Measurements from ENCODE around the gene HNRNPUL1. TPM values are rescaled to one million over a fixed set of nuclear protein-coding genes. Genes with fewer than 3 reads are reported as not detected.

Gene HNRNPUL1
- total RNA-seq, 5 donors from 2014 or later (not counting 1 experiment from before 2014, with no cell fraction given): 275 to 350 (median 307) TPM

DNA sequence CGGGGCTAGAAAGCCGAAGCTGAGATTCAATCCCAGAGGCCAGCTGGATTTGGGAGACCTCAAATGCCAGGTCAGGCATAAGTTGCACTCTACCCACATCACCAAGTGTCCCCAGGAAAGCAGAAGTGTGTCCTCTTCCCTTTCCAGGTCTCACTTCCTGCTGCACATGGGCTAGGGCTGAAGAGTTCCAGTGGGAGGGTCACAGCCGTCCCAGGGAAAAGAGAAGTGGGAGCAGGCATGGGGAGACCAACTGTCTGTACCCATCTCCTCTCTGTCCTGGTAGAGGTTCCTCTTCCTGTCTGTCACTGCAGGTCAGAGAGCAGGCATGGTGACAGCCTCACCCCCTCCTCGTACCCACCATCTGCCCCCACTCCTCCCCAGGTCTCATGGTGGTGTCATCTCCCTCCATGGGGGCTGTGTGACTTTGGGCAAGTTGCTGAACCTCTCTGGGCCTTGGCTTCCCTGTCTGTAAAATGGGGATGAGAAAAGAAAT is 30.4 kb upstream of the HNRNPUL1 start:
- no CpG with 5 or more reads among the region's 4 CpGs for WGBS (ENCODE audit: insufficient coverage)
- Mint-ChIP-seq H3K9me3 (no peaks in the 10 kb centered on the region), H3K27me3 (no peaks in the 10 kb centered on the region), H3K4me1 (no peaks in the 10 kb centered on the region), H3K36me3 (no peaks in the 10 kb centered on the region), H3K4me3 (no peak overlapping the region), H3K27ac (no peak overlapping the region)
- no peak for ATAC-seq (replicated peaks in 1 of 4)
- Histone ChIP-seq H3K27me3 (replicated peaks in 1 of 2; ENCODE audit: control insufficient read depth in 2 of 2, extremely low read depth in 1 of 2, insufficient read depth in 2 of 2, low read length in 1 of 2) (peaks cover 0 to 31% of the 10 kb centered on the region in 2 experiments), H3K4me3 (ENCODE audit: control insufficient read depth in 1 of 2, extremely low read depth in 1 of 2, low read length in 1 of 2) (no peak overlapping the region), H3K36me3 (ENCODE audit: control insufficient read depth in 2 of 2, extremely low read depth in 1 of 2, insufficient read depth in 1 of 2, low read length in 1 of 2) (no peaks in the 10 kb centered on the region), H3K9me3 (no peaks in the 10 kb centered on the region), H3K27ac (ENCODE audit: low read length) (no peak overlapping the region), H3K4me1 (ENCODE audit: control insufficient read depth in 1 of 2, extremely low read depth in 1 of 2, insufficient read depth in 2 of 2, low read length in 2 of 2) (no peaks in the 10 kb centered on the region)
- ChIA-PET CTCF (no interaction called here), POLR2A (no interaction called here)
- DNase-seq: peak in 1 of 35 experiments; percentile 18

DNA sequence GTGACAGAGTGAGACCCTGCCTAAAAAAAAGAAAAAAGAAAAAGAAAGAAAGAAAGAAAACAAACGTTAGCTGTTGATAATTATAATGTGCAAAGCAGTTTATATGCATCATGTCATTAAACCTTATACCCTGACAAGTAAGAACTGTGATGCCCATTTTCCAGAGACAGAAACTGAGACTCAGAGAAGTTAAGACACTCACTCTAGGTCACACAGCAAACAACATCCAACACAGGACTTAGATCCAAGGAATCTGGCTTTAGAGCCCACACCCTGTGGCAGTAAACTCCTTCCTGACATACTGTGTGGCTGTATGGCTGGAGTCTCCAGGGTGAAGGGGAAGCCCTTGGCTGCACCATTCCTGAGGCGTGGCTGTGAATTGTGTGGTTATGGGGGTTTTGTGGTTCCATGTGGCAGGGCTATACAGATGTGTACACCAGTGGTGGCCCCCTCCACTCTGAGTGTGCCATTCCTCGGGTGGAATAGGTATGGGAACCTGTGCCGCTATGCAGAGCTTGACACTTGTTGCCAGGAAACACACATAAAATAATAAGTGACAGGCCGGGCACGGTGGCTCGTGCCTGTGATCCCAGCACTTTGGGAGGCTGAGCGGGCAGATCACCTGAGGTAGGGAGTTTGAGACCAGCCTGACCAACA is 29.5 kb upstream of the HNRNPUL1 start:
- H3K27me3 Mint-ChIP-seq: no peaks in the 10 kb centered on the region
- no peak overlapping the region for H3K27ac Mint-ChIP-seq
- H3K36me3 ChIP-seq (ENCODE audit: control insufficient read depth in 2 of 2, extremely low read depth in 1 of 2, insufficient read depth in 1 of 2, low read length in 1 of 2): no peaks in the 10 kb centered on the region
- H3K9me3 Mint-ChIP-seq: no peaks in the 10 kb centered on the region
- H3K4me3 ChIP-seq (ENCODE audit: control insufficient read depth in 1 of 2, extremely low read depth in 1 of 2, low read length in 1 of 2): no peak overlapping the region
- ChIA-PET CTCF (no interaction called here), POLR2A (interaction anchor here in 1 of 2 donors (0.6 kb wide), 1 partner anchor 730 kb away, joined by 4 read pairs; no protein-coding TSS in a partner anchor)
- H3K27ac ChIP-seq (ENCODE audit: low read length): no peak overlapping the region
- no peaks in the 10 kb centered on the region for H3K4me1 Mint-ChIP-seq
- no peaks in the 10 kb centered on the region for H3K36me3 Mint-ChIP-seq
- H3K4me1 ChIP-seq (ENCODE audit: control insufficient read depth in 1 of 2, extremely low read depth in 1 of 2, insufficient read depth in 2 of 2, low read length in 2 of 2): no peaks in the 10 kb centered on the region
- no peak overlapping the region for H3K4me3 Mint-ChIP-seq
- 78% methylated on average over 6 of the region's 8 CpGs for WGBS (ENCODE audit: insufficient coverage)
- H3K9me3 ChIP-seq: no peaks in the 10 kb centered on the region
- peaks cover 0 to 33% of the 10 kb centered on the region in 2 experiments for H3K27me3 ChIP-seq (replicated peaks in 1 of 2; ENCODE audit: control insufficient read depth in 2 of 2, extremely low read depth in 1 of 2, insufficient read depth in 2 of 2, low read length in 1 of 2)
- ATAC-seq (replicated peaks in 1 of 4) (no peak), DNase-seq (no peak)

DNA sequence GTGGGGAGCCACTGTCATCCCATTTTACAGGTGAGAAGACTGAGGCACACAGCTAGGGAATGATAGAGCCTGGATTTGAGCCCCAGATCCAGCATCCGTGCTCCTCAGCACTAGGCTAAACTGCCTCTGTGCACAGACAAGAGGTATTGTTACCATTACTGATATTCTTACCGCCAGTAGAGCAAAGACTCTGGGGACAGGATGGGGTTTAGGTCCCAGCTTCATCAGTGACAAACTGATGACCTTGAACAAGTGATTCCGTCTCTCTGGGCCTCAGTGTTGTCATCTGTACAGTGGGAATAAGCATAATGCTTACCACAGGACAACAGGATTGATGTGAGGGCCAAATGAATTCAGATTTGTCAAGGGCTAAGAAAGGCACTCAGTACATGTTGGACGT is 28.7 kb upstream of the HNRNPUL1 start:
- Mint-ChIP-seq H3K27ac (no peak overlapping the region), H3K9me3 (no peaks in the 10 kb centered on the region), H3K27me3 (no peaks in the 10 kb centered on the region), H3K4me1 (no peaks in the 10 kb centered on the region), H3K36me3 (no peaks in the 10 kb centered on the region), H3K4me3 (no peak overlapping the region)
- DNase-seq (no peak), ATAC-seq (replicated peaks in 1 of 4) (no peak)
- ChIA-PET CTCF (no interaction called here), POLR2A (no interaction called here)
- Histone ChIP-seq H3K9me3 (no peaks in the 10 kb centered on the region), H3K27me3 (replicated peaks in 1 of 2; ENCODE audit: control insufficient read depth in 2 of 2, extremely low read depth in 1 of 2, insufficient read depth in 2 of 2, low read length in 1 of 2) (peaks cover 0 to 27% of the 10 kb centered on the region in 2 experiments), H3K27ac (ENCODE audit: low read length) (no peak overlapping the region), H3K36me3 (ENCODE audit: control insufficient read depth in 2 of 2, extremely low read depth in 1 of 2, insufficient read depth in 1 of 2, low read length in 1 of 2) (no peaks in the 10 kb centered on the region), H3K4me1 (ENCODE audit: control insufficient read depth in 1 of 2, extremely low read depth in 1 of 2, insufficient read depth in 2 of 2, low read length in 2 of 2) (no peaks in the 10 kb centered on the region), H3K4me3 (ENCODE audit: control insufficient read depth in 1 of 2, extremely low read depth in 1 of 2, low read length in 1 of 2) (no peak overlapping the region)
- 87% methylated on average over 2 of the region's 4 CpGs for WGBS (ENCODE audit: insufficient coverage)

DNA sequence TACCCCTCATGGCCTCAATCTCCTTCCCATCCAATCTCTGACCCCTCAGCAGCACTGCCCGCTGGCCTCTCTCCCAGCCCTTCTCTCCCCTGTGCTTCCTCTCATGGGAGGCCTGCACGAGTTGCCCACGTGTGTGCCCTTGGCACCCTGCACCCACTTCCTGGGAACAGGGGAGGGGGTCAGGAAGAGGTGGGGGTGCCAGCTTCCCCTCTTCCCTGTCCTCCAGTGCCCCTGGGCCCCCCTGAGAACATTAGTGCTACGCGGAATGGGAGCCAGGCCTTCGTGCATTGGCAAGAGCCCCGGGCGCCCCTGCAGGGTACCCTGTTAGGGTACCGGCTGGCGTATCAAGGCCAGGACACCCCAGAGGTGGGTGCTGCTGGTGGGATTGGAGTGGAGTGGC is 25.9 kb upstream of the HNRNPUL1 start:
- Histone ChIP-seq H3K27ac (ENCODE audit: low read length) (no peak overlapping the region), H3K36me3 (ENCODE audit: control insufficient read depth in 2 of 2, extremely low read depth in 1 of 2, insufficient read depth in 1 of 2, low read length in 1 of 2) (no peaks in the 10 kb centered on the region), H3K9me3 (no peaks in the 10 kb centered on the region), H3K27me3 (replicated peaks in 1 of 2; ENCODE audit: control insufficient read depth in 2 of 2, extremely low read depth in 1 of 2, insufficient read depth in 2 of 2, low read length in 1 of 2) (peaks cover 0 to 14% of the 10 kb centered on the region in 2 experiments), H3K4me3 (ENCODE audit: control insufficient read depth in 1 of 2, extremely low read depth in 1 of 2, low read length in 1 of 2) (no peak overlapping the region), H3K4me1 (ENCODE audit: control insufficient read depth in 1 of 2, extremely low read depth in 1 of 2, insufficient read depth in 2 of 2, low read length in 2 of 2) (no peaks in the 10 kb centered on the region)
- ATAC-seq (replicated peaks in 1 of 4) (no peak), DNase-seq (no peak)
- Mint-ChIP-seq H3K36me3 (no peaks in the 10 kb centered on the region), H3K27ac (no peak overlapping the region), H3K9me3 (no peaks in the 10 kb centered on the region), H3K4me1 (no peaks in the 10 kb centered on the region), H3K4me3 (no peak overlapping the region), H3K27me3 (no peaks in the 10 kb centered on the region)
- POLR2A ChIA-PET: interaction anchor here in 1 of 2 donors (0.6 kb wide), 1 partner anchor 88 kb away, joined by 5 read pairs; no protein-coding TSS in a partner anchor
- 96% methylated on average over 7 of the region's 10 CpGs for WGBS (ENCODE audit: insufficient coverage)
- CTCF ChIA-PET: no interaction called here

DNA sequence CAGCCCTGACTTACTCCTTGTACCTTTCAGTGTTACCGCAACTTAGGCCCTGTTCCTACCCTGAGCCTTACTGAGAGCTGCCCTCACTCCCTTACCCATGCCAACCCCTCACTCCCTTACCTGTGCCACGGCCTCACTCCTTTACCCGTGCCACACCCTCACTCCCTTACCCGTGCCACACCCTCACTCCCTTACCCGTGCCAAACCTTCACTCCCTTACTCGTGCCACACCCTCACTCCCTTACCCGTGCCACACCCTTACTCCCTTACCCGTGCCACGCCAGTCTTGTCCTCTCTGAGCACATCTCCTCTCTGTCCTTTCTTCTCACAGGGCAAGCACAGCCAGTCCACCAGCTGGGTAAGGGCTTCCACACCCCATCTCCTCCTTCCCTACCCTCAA is 24.8 kb upstream of the HNRNPUL1 start:
- POLR2A ChIA-PET: no interaction called here
- CTCF ChIA-PET: no interaction called here
- Histone ChIP-seq H3K4me1 (ENCODE audit: control insufficient read depth in 1 of 2, extremely low read depth in 1 of 2, insufficient read depth in 2 of 2, low read length in 2 of 2) (no peaks in the 10 kb centered on the region), H3K9me3 (no peaks in the 10 kb centered on the region), H3K27ac (ENCODE audit: low read length) (no peak overlapping the region), H3K36me3 (ENCODE audit: control insufficient read depth in 2 of 2, extremely low read depth in 1 of 2, insufficient read depth in 1 of 2, low read length in 1 of 2) (no peaks in the 10 kb centered on the region), H3K4me3 (ENCODE audit: control insufficient read depth in 1 of 2, extremely low read depth in 1 of 2, low read length in 1 of 2) (no peak overlapping the region), H3K27me3 (replicated peaks in 1 of 2; ENCODE audit: control insufficient read depth in 2 of 2, extremely low read depth in 1 of 2, insufficient read depth in 2 of 2, low read length in 1 of 2) (peaks cover 0 to 12% of the 10 kb centered on the region in 2 experiments)
- no peak for ATAC-seq (replicated peaks in 1 of 4)
- Mint-ChIP-seq H3K27me3 (no peaks in the 10 kb centered on the region), H3K4me3 (no peak overlapping the region), H3K36me3 (no peaks in the 10 kb centered on the region), H3K4me1 (no peaks in the 10 kb centered on the region), H3K9me3 (no peaks in the 10 kb centered on the region), H3K27ac (no peak overlapping the region)
- 86% methylated on average over 9 of the region's 9 CpGs for WGBS (ENCODE audit: insufficient coverage)
- DNase-seq: no peak

DNA sequence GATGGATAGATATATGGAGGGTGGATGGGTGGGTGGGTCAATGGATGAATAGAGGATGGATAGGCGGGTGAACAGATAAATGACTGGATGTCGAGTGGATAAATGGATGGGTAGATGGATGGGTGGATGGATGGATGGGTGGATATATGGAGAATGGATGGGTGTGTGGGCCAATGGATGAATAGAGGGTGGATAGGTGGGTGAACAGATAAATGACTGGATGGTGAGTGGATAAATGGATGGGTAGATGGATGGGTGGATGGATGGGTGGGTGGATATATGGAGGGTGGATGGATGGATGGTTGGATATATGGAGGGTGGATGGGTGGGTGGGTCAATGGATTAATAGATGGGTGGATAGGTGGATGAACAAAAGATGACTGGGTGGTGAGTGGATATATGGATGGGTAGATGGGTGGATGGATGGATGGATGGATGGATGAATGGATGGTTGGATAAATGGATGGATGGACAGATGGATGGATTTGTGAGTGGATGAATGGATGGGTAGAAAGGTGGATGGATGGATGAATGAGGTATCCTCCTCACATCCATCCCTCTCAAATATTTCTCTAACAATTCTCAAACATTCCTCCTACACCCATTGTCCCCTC is 24.1 kb upstream of the HNRNPUL1 start:
- no peak overlapping the region for H3K27ac Mint-ChIP-seq
- Histone ChIP-seq H3K4me1 (ENCODE audit: control insufficient read depth in 1 of 2, extremely low read depth in 1 of 2, insufficient read depth in 2 of 2, low read length in 2 of 2) (no peaks in the 10 kb centered on the region), H3K27me3 (replicated peaks in 1 of 2; ENCODE audit: control insufficient read depth in 2 of 2, extremely low read depth in 1 of 2, insufficient read depth in 2 of 2, low read length in 1 of 2) (peaks cover 0 to 12% of the 10 kb centered on the region in 2 experiments), H3K4me3 (ENCODE audit: control insufficient read depth in 1 of 2, extremely low read depth in 1 of 2, low read length in 1 of 2) (no peak overlapping the region), H3K9me3 (no peaks in the 10 kb centered on the region), H3K36me3 (ENCODE audit: control insufficient read depth in 2 of 2, extremely low read depth in 1 of 2, insufficient read depth in 1 of 2, low read length in 1 of 2) (no peaks in the 10 kb centered on the region), H3K27ac (ENCODE audit: low read length) (no peak overlapping the region)
- ATAC-seq (replicated peaks in 1 of 4) (no peak), DNase-seq (no peak)
- CTCF ChIA-PET: no interaction called here
- H3K4me1 Mint-ChIP-seq: no peaks in the 10 kb centered on the region
- H3K36me3 Mint-ChIP-seq: no peaks in the 10 kb centered on the region
- H3K27me3 Mint-ChIP-seq: no peaks in the 10 kb centered on the region
- no peaks in the 10 kb centered on the region for H3K9me3 Mint-ChIP-seq
- WGBS (ENCODE audit: insufficient coverage): 90% methylated on average over 2 of the region's 2 CpGs
- POLR2A ChIA-PET: no interaction called here
- H3K4me3 Mint-ChIP-seq: no peak overlapping the region
